GM18907 (cell line): ENCODE data around the gene FLNA.
A peak's percentile ranks its signal among the peaks of the same experiment; 100 is the strongest.

Experiments
- ATAC-seq: cut with Tn5 transposase; IDR thresholded peaks from one replicate; pipeline ENCODE4 v1.9.1; 2021; ENCODE audit warnings: mild to moderate bottlenecking, moderate library complexity; ENCODE audit not compliant: unreplicated experiment

The FLNA gene

GRCh38 chrX:154343063-154343462 lies 31.4 kb downstream of the FLNA start:
- peak; percentile 25 for ATAC-seq

- ATAC-seq = peak; percentile 74
These were observed 32.8 kb downstream of the FLNA start for GRCh38 chrX:154341399-154342298.

- ATAC-seq = no peak
These were observed 39.9 kb downstream of the FLNA start for GRCh38 chrX:154334496-154334895.

- ATAC-seq = no peak
These were observed 40.6 kb downstream of the FLNA start for GRCh38 chrX:154333837-154334271.

- no peak for ATAC-seq
These were observed 41.3 kb downstream of the FLNA start for GRCh38 chrX:154333116-154333515.

GRCh38 chrX:154332561-154332960 lies 41.9 kb downstream of the FLNA start:
- ATAC-seq = no peak

GRCh38 chrX:154329294-154329693 lies 45.1 kb downstream of the FLNA start:
- ATAC-seq = no peak

GRCh38 chrX:154328646-154329045 lies 45.8 kb downstream of the FLNA start:
- ATAC-seq = no peak

- no peak for ATAC-seq
These were observed 47.2 kb downstream of the FLNA start for GRCh38 chrX:154327038-154327820.

GRCh38 chrX:154325541-154325940 lies 48.9 kb downstream of the FLNA start:
- ATAC-seq = no peak

GRCh38 chrX:154323537-154323936 lies 50.9 kb downstream of the FLNA start:
- ATAC-seq = no peak

- no peak for ATAC-seq
These were observed 51.5 kb downstream of the FLNA start for GRCh38 chrX:154322890-154323289.

- no peak for ATAC-seq
These were observed 52.8 kb downstream of the FLNA start for GRCh38 chrX:154321594-154321993.

GRCh38 chrX:154321152-154321551 lies 53.3 kb downstream of the FLNA start:
- no peak for ATAC-seq

- no peak for ATAC-seq
These were observed 54.0 kb downstream of the FLNA start for GRCh38 chrX:154320406-154320805.

- no peak for ATAC-seq
These were observed 56.9 kb downstream of the FLNA start for GRCh38 chrX:154317391-154317995.

- ATAC-seq = no peak
These were observed 59.0 kb downstream of the FLNA start for GRCh38 chrX:154315416-154315815.

GRCh38 chrX:154313147-154313546 lies 61.3 kb downstream of the FLNA start:
- ATAC-seq = no peak

- no peak for ATAC-seq
These were observed 62.3 kb downstream of the FLNA start for GRCh38 chrX:154312116-154312515.

GRCh38 chrX:154310616-154311536 lies 63.6 kb downstream of the FLNA start:
- no peak for ATAC-seq
